Measurements from ENCODE around the gene RBMS3.
"Not testable (repeated sequence)": the region's sequence is repeated elsewhere in the genome, so short reads cannot be mapped to it uniquely, and the experiment has no call there.

RBMS3 gene

DNA sequence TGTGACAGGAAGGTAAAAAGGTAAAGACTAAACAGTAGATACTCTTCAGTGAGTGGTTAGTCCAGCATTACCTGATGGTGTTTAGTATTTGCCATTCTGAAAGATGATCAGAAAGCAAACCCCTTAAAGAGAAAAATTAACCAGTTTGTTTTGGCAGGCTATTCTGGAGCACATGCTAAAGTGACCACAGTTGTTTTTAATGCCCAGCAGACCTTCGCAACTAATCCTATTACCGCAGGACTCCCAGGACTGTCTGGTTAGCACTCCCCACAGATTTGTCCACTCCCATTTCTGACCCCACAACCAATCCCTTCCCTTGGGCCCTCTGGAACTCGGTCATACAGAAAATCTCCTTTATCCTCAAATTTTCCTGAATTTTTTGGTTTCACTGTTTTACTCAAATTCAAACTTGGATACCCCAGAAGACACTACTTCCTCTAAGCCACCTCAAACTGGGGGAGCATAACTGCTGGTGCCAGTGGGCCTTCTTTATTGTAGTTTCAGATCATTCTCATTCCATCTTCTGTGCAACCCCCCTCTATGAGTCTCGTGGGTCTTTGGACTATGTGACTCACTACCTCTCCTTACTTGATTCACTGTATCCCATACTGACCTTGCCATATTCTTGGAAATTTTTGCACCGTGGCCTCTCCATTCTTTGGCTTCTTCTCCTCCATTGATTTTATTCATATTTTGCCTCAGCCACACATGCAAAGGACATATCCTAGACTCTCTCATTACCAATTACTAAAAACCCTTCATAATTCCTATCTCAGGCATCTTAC lies 104.4 kb downstream of the RBMS3 start:
- DNase-seq (ENCODE audit: low read depth in 2 of 2) = no peak

DNA sequence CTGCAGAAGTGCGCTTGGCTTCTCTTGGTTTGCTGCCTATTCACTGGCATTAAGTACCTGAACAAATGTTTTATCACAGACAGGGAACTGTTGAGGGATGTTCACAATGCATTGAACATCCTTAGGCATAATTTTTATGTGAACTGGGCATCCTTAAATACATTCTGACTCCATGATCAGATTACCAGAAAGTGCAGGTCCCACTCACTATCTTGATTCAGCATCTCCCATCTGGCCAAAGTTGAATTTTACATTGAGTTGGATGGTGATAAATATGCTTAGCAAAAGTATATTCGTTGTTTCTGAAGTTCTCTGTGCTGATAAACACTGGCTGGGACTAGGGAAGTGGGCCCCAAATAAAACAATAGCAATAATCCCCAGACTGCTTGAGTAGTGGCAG lies 108.5 kb downstream of the RBMS3 start:
- DNase-seq (ENCODE audit: low read depth in 2 of 2) = no peak

DNA sequence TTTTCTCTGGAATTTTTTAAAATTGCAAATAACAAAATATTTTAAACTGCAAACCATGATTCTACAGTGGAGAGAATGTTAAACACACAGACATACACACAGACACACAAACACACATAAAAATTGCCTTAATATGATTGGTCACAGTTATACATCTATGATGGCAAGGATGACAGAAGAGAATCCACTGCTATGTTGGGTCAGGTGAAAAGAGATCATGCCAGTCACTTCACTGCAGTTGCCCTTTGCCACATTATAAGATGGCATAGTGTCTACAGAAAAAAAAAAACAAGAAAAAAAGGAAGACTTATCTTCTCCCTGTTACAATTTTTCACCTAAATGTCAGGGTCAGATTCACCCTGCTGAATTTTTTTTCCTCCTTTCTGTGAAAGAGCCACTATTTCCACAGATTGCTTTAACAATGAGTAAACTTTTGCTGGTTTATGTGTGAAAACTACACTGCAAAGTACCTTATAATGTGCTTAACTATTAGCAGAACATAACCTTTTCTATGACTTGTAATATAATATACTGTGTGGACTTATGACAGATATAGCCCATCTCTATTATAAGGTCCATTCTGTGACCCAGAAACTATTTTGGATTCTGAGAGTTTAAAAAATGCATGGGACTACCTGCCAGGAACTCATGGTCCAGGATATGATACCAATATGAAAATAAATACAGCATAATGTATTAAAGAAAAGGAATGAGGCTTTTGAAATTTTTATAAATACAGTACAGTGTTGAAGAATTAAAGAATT lies 111.9 kb downstream of the RBMS3 start:
- DNase-seq (ENCODE audit: low read depth in 2 of 2) = no peak

DNA sequence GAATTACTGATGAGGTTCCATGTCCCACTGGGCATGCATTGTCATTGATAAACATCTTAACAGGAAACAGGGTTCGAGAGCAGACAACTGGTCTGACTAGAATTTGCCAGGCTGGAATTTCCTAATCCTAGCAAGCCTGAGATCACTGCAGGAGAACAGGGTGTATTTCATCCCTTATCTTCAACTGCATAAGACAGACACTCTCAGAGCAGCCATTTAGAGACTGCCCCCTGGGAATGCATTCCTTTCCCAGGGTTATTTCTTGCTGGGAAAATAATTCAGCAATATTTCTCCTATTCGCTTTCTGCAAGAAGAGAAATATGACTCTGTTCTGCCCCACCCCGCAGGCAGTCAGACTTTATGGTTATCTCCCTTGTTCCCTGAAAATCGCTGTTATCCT lies 113.1 kb downstream of the RBMS3 start:
- DNase-seq (ENCODE audit: low read depth in 2 of 2) = not testable (repeated sequence)

DNA sequence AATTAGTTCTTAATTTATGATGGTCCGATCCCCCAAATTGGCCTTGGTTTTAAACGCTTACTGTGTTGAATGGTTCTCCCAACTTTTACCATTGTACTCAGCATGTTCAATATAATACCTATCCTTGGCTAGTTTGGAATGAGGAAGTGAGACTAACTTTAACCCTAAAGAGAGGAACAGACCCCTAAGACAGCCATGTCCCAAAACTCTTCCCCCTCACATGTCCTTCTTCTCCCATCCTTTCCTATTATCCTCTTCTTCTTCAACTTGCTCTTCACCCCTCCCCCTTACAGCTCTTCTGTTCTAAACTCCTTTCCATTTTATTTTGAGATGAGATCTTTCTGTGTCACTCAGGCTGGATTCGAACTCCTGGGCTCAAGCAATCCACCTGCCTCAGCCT lies 116.5 kb downstream of the RBMS3 start:
- no peak for DNase-seq (ENCODE audit: low read depth in 2 of 2)

DNA sequence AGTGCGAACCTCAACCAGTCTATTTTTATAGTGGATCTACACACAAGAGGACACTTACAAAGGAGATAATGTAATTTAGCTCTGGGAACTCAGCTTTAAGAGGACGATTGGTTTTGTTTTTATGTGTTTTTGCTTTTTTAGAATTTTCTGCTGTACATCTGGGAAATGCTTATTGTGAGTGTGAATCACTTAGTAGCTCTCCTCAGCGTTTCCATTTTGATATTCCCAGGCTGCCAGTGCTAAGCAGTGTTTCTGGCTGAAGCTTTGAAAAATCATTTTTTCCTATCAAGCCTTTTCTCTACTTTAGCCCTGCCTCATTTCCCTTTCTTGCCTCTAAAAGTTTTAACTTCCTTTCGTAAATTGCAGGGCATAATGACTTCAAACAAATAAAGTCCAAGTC lies 117.9 kb downstream of the RBMS3 start:
- DNase-seq (ENCODE audit: low read depth in 2 of 2) = no peak

DNA sequence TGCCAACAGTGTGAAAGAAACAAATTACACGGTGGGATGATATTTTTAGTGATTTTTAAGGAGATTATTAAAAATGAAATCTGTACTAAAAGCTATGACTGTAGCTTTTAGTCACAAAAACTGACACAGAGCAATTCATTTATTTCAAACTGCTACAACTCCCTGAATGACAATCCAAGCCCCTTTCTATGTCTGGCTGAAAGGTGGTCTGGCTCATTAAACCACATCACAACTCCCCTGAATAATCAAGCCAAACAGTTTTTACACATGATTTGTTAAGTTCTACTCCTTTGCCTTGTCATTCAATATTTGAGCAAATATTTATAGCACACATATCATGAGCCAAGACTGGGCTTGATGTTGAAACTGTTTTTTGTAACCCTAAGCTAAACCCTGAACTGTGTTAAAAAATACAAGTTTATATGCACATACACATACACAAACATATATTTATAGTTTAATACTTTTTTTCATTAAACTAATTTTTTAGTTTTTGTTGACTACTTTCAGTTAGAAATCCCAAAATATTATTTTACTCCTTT lies 125.5 kb downstream of the RBMS3 start:
- no peak for DNase-seq (ENCODE audit: low read depth in 2 of 2)

DNA sequence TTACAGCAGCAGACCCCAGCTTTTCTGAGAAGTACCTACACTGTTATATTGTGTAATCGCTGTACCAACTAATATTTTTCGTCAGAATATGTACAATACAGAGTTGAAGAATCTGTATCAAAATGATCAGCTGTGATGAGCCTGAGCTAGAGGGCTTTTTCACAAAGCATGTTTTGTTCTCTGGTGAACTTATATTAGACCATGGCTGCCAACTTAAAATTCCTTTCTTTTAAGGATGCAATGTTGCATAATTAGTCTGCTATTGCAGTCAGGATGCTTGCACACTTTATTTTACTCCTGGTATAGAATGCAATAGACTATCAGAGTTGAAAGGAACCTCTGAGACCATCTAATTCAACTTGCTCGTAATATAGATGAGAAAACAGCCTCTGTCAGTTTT lies 127.8 kb downstream of the RBMS3 start:
- no peak for DNase-seq (ENCODE audit: low read depth in 2 of 2)

DNA sequence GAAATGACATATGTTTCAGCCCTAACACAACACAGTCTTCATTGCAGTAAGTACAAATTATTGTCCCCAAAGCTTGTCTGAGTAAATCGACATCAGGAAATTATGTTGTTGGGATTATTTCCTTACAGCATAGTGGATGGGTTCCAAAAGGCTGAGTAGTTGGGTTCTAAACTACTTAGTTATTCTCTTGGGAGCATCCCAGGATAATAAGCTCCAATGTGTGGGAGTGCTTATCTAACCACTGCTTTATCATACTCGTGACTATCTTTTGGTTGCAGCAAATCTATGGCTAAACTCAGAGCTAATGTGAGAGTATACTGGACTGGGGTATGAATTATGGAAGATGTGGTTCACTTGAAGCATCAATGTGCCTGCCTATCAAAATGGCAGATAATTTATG lies 128.5 kb downstream of the RBMS3 start:
- DNase-seq (ENCODE audit: low read depth in 2 of 2) = no peak

DNA sequence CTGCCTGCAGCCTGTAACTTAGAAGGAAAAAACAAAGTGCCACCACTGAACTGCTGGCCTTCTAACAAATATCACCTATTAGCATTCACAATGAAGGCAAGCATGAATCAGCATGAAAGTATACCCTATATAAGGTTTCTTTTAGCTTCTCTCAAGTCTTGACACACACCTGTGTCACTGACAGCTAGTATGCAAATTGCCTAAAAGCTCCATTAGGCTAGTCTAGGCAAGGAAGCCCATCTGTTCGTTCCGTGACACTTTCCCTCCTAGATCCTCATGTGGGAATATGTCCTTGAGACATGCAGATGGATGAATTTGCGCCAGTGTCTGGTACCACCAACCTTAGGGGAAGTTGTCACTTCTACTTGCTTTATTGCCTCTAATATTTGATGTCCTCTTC lies 129.3 kb downstream of the RBMS3 start:
- no peak for DNase-seq (ENCODE audit: low read depth in 2 of 2)

DNA sequence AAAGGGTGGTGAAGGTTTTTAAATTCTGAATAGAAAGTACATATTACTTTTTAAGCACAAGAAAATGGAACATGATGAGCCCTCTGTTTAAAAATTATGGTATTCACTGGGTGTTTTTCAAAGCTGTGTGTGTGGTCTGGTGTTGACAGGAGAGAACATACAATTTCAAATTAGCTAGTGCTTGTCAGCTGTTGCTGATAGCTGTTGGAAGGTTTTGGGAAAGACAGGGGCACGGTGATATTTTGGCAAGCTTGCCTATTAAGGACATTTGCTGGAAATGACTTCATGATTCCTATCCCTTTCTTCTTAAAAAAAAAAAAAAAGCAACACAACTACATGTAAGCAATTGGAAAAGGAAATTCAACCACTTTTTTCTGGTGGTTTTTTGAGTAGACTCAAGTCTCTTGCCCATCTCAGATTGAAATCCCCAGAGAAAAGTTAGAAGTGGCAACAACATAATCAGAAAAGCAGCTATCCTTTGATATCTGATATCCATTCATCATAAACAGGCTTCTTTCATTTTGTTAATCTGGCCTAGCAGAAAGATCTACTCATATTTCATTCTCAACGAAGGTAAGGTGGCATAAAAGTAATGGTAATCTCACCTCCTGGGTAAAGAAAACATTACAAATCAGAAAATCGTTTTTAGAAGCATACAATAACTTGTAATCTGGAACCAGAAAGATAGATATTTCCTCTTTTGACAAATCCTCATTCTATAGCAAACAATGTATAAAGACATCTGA lies 130.0 kb downstream of the RBMS3 start:
- DNase-seq (ENCODE audit: low read depth in 2 of 2) = no peak

DNA sequence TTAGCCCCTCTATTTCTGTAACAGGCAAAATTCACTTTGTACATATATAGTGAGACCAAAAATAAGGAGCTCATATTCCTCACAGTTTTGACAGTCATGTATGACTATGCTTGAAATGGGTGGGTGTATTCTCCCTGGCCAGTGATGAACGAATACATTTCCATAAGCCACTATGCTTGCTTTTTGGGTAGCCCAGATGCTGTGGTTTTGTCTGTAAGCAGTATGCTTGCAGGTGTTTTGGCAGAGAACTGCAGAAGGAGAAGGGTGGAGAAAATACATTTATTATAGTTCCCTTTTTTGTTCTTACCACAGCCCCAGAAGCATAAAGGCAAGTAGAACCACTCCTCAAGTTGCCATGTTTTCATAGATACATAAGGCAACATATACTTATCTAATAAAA lies 131.2 kb downstream of the RBMS3 start:
- no peak for DNase-seq (ENCODE audit: low read depth in 2 of 2)

DNA sequence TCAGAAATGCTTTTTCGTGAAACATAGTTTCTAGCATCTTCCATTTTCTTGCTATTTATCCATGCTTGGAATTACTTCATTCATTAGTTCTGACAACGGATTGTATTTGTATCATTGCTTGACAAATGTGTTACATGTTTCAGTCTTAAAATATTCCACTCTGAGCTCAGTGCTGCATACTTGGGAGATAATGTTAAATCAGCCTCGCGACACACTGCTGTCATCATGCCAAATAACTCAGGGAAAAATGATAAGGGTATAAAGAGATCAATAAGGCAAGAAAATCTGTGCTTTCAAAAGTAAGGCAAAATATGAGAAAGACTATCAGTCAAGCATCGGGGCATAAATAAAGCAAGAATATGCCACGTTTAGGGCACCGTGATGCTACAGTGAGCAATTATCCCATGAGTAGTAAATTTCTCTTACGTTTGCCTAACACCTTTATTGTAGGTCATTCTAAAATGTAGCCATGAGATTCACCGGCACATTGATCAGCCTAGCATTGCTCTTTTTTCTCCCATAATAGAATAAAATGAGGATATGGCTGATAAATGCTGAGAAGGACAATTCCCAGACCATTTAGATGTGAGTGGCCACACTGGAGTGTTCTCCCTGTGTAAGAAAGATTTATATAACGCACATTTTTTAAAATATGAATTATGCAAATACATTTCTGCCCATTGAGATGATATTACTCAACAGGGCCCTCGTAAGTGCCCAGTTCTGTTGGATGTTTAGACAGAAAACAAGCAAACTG lies 133.8 kb downstream of the RBMS3 start:
- no peak for DNase-seq (ENCODE audit: low read depth in 2 of 2)

DNA sequence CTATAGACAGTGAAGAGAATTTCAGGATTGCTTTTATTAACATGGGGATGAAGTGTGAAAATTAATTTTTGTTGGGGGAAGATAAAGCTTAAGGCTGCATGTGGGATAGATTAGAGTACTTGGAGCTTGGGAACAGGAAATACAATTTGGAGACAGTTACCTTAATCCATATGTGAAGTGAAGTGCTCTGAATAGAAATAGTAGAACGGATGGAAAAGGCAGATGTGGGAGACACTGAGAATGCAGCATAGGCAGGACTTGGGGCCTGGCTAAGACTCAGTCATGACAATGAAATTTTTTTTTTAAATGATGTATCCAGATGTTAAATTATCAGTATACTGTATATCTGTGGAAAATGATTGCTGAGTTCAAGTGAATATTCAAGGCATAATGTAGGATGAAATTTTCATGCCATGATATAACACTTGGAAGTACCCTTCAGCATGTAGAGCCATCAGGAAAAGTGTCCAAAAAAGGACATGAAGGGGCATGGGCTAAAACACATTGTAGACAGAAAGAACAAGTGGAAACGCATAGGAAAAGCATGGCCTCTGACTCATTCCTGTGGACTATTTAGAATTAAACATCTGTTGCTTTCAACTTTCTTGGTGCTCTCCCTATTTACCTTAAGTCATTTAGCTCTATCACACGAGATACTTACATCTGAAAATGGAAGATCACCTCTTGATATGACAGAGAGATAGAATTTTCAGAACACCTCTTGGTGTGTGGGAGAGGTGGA lies 134.8 kb downstream of the RBMS3 start:
- no peak for DNase-seq (ENCODE audit: low read depth in 2 of 2)

DNA sequence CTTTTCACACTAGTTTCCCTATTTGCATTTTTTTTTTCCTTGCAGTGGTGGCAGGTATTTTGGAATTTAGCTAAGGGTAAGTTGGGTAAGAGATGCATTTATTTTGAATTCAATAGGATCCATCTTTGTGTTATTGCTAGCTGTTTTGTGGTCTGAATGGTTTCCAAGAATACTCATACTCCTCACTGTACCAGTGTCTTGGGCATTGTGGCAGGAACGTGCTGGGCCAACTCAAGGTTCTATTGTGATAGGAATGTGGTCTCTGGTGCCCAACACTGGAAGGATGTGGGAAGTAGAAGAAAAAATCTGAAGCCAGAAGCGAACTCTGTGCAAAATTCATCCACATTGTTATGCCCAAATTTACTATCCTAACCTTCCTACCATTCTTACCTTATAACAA lies 135.6 kb downstream of the RBMS3 start:
- no peak for DNase-seq (ENCODE audit: low read depth in 2 of 2)

DNA sequence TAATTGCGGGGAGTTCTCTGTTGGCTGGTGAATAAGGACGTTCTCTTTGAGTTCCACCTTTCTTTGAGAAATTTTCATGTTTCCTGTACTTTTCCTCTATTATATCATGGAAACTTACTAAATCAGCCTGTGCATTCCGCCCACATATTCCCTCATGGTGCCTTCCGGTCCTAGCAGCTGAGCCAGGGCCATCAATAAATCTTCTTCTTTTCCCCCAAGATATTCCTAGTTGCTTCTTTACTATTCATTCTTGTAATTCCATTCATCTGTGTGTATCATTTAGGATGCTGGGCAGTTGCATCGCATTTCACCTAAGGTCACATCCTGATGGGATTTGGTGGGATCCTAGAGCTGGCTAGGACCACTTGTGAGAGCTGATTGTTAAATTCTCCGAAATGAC lies 139.2 kb downstream of the RBMS3 start:
- no peak for DNase-seq (ENCODE audit: low read depth in 2 of 2)

DNA sequence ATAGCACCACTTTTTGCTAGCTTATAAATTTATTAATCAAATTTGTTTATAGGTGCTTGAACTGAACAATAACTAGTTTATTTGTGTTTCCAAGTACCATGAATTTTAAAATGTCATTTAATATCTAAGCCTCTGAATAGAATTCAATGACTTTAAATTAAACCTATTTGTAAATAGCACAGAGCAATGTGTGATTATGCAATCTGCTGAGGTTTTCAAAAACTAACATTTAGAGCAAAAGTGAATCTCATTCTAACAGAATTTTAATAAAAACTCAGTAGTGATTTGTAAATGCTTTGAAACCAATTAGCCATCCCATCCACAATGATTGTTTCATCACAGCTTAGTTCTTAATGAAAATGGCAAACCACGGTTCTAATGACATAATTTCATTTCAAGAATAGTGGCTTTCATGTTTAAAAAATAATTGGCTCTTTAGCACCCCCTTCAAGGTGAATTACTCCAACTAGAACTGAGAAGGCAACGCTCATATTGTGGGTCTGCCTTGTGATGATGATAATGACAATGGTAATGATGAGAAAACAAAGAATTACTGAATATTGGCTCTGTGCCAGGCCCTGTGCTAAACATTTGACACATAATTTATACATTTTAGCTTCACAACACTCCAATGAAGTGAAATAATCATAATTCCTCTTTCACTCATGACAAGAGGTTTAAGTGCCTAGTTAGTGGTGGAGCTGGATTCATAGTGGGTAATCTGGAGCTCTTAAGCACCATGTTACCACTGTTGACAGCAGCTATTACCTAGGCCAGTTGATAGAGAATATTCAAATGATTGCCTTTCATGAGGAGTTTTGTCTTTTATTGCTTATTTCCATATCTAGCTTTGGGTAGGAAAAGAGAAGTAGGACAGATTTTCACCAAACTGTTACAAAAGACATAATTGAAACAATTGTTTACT lies 145.7 kb downstream of the RBMS3 start:
- no peak for DNase-seq (ENCODE audit: low read depth in 2 of 2)

DNA sequence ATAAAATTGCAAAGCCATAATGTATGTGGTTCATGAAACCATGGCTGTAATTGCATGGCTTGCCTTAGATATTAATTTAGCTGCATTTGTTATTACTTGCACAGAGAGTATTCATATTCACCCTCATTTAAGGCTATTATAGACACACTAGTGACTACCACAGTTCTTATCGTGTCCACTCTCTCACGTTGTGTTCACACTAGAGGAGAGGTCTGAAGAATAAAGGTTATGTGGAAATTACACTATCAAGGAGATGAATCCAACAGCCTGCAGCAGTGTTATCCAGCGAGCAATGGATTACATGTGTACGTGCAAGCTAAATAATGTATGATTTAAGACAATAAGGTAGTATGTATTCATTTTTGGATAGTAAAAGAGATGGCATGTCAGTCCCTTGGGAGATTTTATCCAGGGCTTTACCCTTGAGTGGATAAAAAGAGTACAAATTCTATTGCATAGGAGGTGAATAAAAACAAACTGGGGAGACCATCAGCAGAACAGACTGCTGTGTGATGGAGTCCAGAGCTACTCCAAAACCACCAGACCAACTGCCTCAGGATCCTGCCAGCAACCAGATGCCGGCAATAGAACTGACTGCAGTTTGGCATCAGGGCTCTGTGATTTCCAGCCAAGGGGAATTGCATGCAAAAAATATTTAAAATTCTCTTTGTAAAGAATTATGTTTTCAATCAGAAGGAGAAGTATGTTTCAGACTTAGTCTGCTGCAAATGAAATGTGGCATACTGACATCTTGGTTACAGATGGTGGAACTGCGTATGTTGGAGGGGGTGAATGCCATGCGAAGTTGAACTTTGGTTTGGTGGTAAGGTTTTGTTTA lies 146.6 kb downstream of the RBMS3 start:
- no peak for DNase-seq (ENCODE audit: low read depth in 2 of 2)
